ENCODE measurements around the gene DSTYK.

DSTYK gene

DNA sequence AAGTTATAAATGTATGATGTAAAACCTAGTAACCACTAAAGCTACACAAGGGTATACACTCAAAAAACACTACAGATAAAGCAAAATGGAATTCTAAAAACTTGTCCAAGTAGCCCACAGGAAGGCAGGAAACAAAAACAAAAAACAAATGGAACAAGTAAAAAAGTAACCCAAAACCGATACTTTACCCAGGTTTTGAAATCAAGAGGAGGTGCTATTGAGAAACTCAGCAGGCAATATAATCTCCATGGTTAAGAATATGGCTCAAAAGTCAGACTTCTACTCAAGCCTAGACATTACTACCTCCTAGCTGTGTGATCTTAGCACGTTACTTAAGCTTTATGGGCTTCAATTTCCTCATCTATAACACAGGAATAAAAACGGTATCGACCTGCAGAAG lies 103.0 kb downstream of the DSTYK start:
- TF ChIP-seq CTCF (conservative IDR thresholded peaks at IDR 0.05; ENCODE audit: control insufficient read depth, insufficient read depth, low read depth, low read length): no peak
- DNase-seq (ENCODE audit: low read depth): no peak
- H3K4me3 ChIP-seq (ENCODE audit: control insufficient read depth, low read depth, low read length): no peak overlapping the region

- H3K4me3 ChIP-seq (ENCODE audit: control insufficient read depth, low read depth, low read length): no peak overlapping the region
- DNase-seq (ENCODE audit: low read depth): no peak
- TF ChIP-seq CTCF (conservative IDR thresholded peaks at IDR 0.05; ENCODE audit: control insufficient read depth, insufficient read depth, low read depth, low read length): no peak
These were observed 104.2 kb downstream of the DSTYK start for GRCh38 chr1:205107327-205107726.

- DNase-seq (ENCODE audit: low read depth): no peak
- no peak for TF ChIP-seq CTCF (conservative IDR thresholded peaks at IDR 0.05; ENCODE audit: control insufficient read depth, insufficient read depth, low read depth, low read length)
- no peak overlapping the region for H3K4me3 ChIP-seq (ENCODE audit: control insufficient read depth, low read depth, low read length)
These were observed 109.1 kb downstream of the DSTYK start for GRCh38 chr1:205102404-205102803.

GRCh38 chr1:205098242-205098641 lies 113.3 kb downstream of the DSTYK start:
- H3K4me3 ChIP-seq (ENCODE audit: control insufficient read depth, low read depth, low read length): no peak overlapping the region
- no peak for DNase-seq (ENCODE audit: low read depth)
- TF ChIP-seq CTCF (conservative IDR thresholded peaks at IDR 0.05; ENCODE audit: control insufficient read depth, insufficient read depth, low read depth, low read length): no peak

- TF ChIP-seq CTCF (conservative IDR thresholded peaks at IDR 0.05; ENCODE audit: control insufficient read depth, insufficient read depth, low read depth, low read length): no peak
- no peak for DNase-seq (ENCODE audit: low read depth)
- no peak overlapping the region for H3K4me3 ChIP-seq (ENCODE audit: control insufficient read depth, low read depth, low read length)
These were observed 116.1 kb downstream of the DSTYK start for GRCh38 chr1:205095422-205095821.

Data from fibroblast of mammary gland (primary cell).